Colonic mucosa (tissue), 4 donors: ENCODE results near the gene PLPP4. TPM values are rescaled to one million over a fixed set of nuclear protein-coding genes. Genes with fewer than 3 reads are reported as not detected.

Experiments
- DNase-seq: peaks from one replicate; pipeline ENCODE4 v3.0.0-alpha.2; 2020
- H3K27ac ChIP-seq: fragments of 200-600 bp; one replicate; pipeline ENCODE4 v1.8.0; 2021
- H3K27me3 ChIP-seq: fragments of 200-600 bp; one replicate; pipeline ENCODE4 v1.8.0; 2021
- H3K36me3 ChIP-seq: fragments of 200-600 bp; one replicate; pipeline ENCODE4 v1.8.0; 2021
- H3K4me1 ChIP-seq: fragments of 200-600 bp; one replicate; pipeline ENCODE4 v1.8.0; 2021; ENCODE audit warnings: mild to moderate bottlenecking
- H3K4me3 ChIP-seq: fragments of 200-600 bp; one replicate; pipeline ENCODE4 v1.8.0; 2021
- H3K9ac ChIP-seq, 2 donors: one replicate each; pipeline ENCODE4 v1.7.0; 2013; ENCODE audit warnings: control low read depth in 2 of 2, low read depth in 2 of 2, low read length in 2 of 2
- H3K9me3 ChIP-seq: fragments of 200-600 bp; one replicate; pipeline ENCODE4 v1.8.0; 2021
- intact Hi-C: fragments of 100-400 bp; cut with DNase I; formaldehyde crosslinking; loops from one replicate; pipeline ENCODE4 v1.14.1; 2022
- total RNA-seq, 2 donors: library from RNA; stranded (reverse); fragmentation: NEBNext Ultra II Directional in 1 of 2; extraction: Animal tissue kit (Norgen Biotek cat#: 25700) in 1 of 2; gene quantifications; one replicate each; pipeline ENCODE4 v1.2.1, GENCODE V29; 2021
- TF ChIP-seq, protein P1 (sequence below): fragments of 200-600 bp; IDR thresholded peaks from one replicate; pipeline ENCODE4 v1.8.0; 2022; ENCODE audit warnings: antibody characterized with exemption, mild to moderate bottlenecking
- donor health status: healthy.
- donor health status: DM: no; HTN: no; CAD: no.
- donor health status: DM: no; HTN: no; CAD: no.

PLPP4 gene
- total RNA-seq, 2 donors from 2014 or later: 0.61 TPM; not detected in 1

DNA sequence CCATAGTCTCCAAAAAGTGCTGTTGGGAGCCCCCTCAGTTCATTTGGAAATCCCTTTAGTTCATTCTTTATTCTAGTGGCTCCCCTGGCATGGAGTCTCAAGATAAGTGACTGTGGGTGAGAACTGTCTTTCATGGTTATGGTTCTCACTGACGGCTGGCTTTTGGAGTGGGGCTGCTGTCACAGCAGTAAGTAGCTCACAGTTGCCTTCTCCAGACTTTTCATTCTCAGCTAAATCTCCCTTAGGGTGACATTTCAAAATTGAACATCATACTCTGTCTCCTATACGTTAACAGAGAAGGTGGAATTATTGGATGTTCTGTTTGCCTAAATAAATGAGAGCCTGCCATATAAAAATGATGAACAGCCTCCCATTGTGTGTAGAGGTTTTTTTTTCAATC, 58.7 kb downstream of the PLPP4 start:
- intact Hi-C loops: no loop called here
- no peak overlapping the region for H3K4me3 ChIP-seq
- H3K9ac ChIP-seq: no peak overlapping the region
- H3K4me1 ChIP-seq: no peaks in the 10 kb centered on the region
- DNase-seq: no peak
- no peaks in the 10 kb centered on the region for H3K27me3 ChIP-seq
- H3K36me3 ChIP-seq: no peaks in the 10 kb centered on the region
- no peak overlapping the region for H3K27ac ChIP-seq
- TF ChIP-seq, protein P1, sequence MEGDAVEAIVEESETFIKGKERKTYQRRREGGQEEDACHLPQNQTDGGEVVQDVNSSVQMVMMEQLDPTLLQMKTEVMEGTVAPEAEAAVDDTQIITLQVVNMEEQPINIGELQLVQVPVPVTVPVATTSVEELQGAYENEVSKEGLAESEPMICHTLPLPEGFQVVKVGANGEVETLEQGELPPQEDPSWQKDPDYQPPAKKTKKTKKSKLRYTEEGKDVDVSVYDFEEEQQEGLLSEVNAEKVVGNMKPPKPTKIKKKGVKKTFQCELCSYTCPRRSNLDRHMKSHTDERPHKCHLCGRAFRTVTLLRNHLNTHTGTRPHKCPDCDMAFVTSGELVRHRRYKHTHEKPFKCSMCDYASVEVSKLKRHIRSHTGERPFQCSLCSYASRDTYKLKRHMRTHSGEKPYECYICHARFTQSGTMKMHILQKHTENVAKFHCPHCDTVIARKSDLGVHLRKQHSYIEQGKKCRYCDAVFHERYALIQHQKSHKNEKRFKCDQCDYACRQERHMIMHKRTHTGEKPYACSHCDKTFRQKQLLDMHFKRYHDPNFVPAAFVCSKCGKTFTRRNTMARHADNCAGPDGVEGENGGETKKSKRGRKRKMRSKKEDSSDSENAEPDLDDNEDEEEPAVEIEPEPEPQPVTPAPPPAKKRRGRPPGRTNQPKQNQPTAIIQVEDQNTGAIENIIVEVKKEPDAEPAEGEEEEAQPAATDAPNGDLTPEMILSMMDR: no peak
- no peaks in the 10 kb centered on the region for H3K9me3 ChIP-seq

DNA sequence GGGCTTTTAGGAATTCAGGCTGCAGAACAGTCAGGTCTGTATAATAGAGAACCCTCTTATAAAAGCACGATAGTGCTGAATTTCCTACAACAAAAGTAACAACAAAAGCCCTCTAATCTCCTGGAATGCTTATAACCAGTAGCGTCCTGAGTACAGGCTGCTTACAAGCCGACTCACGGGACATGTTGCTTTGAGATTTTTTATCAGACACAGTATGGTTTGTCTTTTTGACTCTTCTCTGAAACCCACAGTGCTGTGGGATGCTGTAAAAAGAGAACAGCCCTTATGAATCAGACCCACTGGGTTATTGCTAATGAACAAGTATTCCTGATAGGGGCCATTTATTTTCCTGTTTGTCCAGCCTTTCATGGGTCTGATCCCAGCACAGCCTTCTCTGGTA, 59.4 kb downstream of the PLPP4 start:
- intact Hi-C loops: no loop called here
- Histone ChIP-seq H3K4me1 (no peaks in the 10 kb centered on the region), H3K9me3 (no peaks in the 10 kb centered on the region), H3K27ac (no peak overlapping the region), H3K27me3 (no peaks in the 10 kb centered on the region), H3K4me3 (no peak overlapping the region), H3K9ac (no peak overlapping the region), H3K36me3 (no peaks in the 10 kb centered on the region)
- TF ChIP-seq, protein P1: no peak
- no peak for DNase-seq

DNA sequence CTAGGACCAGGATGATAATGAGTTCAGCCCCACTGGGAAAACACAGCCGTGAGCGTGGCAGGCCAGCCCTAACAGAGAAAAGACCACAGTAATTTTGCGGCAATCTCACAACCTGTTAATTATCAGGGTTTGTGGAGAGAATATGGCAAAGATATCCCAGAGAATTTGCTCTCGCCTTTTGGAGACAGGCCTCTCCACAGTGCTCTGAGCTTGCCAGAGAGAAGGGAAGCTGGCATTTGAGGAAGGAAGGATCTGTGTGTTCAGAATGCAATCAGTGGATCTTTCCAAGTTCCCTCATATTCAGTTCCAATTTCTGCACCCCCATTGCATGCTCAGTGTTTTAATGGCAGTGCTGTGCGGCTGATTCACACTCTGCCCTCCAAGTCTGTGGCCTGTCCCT, 60.2 kb downstream of the PLPP4 start:
- Histone ChIP-seq H3K9ac (no peak overlapping the region), H3K27ac (no peak overlapping the region), H3K27me3 (no peaks in the 10 kb centered on the region), H3K4me3 (no peak overlapping the region), H3K4me1 (no peaks in the 10 kb centered on the region), H3K36me3 (no peaks in the 10 kb centered on the region), H3K9me3 (no peaks in the 10 kb centered on the region)
- TF ChIP-seq, protein P1: no peak
- intact Hi-C loops: no loop called here
- no peak for DNase-seq

DNA sequence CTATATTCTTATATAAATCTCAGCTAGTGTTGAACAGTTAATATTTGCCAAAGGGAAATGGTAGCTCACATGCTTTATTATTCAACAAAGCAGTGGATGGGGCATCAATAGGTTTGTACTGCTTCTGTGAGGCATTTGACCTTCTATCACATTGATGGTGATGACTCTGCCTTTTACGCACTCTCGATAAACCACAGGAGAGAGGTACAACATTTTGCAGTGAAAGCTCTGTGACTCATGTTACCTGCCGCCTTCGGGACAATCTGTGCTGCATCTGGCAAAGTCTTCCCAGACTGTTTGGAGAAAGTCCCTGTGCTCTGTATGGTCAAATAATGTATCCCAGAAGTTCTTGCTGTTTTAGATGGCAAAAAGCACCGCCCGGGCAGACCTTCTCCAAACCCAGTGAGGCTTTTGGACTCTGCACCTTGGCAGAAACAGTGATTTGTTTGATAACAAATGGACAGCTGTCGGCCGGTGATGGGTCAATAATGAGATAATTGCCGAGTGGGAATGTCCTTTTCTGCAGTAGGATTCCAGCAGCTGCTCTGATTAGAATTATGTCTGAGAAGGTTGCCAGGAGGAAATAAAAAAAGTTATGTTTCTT, 61.0 kb downstream of the PLPP4 start:
- H3K9ac ChIP-seq: no peak overlapping the region
- TF ChIP-seq, protein P1: no peak
- H3K27me3 ChIP-seq: no peaks in the 10 kb centered on the region
- H3K9me3 ChIP-seq: no peaks in the 10 kb centered on the region
- no peak overlapping the region for H3K4me3 ChIP-seq
- H3K36me3 ChIP-seq: no peaks in the 10 kb centered on the region
- no peaks in the 10 kb centered on the region for H3K4me1 ChIP-seq
- no peak overlapping the region for H3K27ac ChIP-seq
- no peak for DNase-seq
- intact Hi-C loops: no loop called here

DNA sequence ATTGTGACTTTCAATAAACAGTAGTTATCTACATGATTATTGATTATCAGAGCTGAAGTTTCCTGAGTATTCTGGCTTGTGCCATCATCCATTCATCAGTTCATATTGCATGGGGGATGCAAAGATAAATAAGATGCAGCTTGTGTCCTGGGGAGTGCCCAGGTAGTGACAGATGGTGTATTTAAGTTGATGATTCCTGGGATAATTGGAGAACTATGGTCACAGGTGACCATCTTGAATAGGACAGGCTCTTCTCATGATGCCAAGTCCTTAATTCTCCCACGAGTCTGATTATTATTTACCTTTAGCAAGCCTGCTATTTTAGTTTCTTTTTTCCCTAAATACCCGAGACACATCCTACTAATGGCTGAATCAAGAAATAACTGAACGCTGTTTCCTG, 64.9 kb downstream of the PLPP4 start:
- no peak for DNase-seq
- Histone ChIP-seq H3K4me1 (no peaks in the 10 kb centered on the region), H3K9me3 (no peaks in the 10 kb centered on the region), H3K27me3 (no peaks in the 10 kb centered on the region), H3K27ac (no peak overlapping the region), H3K4me3 (no peak overlapping the region), H3K9ac (no peak overlapping the region), H3K36me3 (no peaks in the 10 kb centered on the region)
- intact Hi-C loops: no loop called here
- TF ChIP-seq, protein P1: no peak
